Testis (tissue), 2 donors: ENCODE data around the gene TK2.

Experiments used
- CTCF ChIP-seq, 3 experiments: fragments of 450-650 bp in 2 of 3; fragments of 200-600 bp in 1 of 3; sonication (generic) in 1 of 3; IDR thresholded peaks; one replicate each; pipeline ENCODE4 v1.5.1; 2016 to 2019; ENCODE audit warnings: antibody characterized with exemption in 3 of 3, mild to moderate bottlenecking in 2 of 3, moderate library complexity in 1 of 3
- POLR2A ChIP-seq: fragments of 450-650 bp; IDR thresholded peaks from one replicate; pipeline ENCODE4 v1.6.1; 2017; ENCODE audit warnings: antibody characterized with exemption, mild to moderate bottlenecking, moderate library complexity

DNA sequence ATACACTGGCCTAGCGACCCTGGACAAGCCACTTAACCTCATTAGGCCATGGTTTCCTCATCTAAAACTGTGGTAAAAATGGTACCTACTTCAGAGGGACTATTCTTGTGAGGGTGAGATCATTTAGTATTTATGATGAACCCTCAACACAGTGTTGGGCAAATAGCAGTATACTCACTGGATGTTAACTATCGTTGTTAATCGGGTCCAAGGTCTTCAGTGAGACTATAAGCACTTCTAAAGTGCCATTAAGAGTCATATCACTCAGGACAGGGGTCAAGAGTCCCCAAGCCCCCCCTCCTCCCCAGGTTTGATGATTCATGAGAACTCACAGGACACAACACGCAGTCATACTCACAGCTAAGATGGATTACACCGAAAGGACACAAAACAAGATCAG is 11.0 kb downstream of the TK2 start:
- TF ChIP-seq CTCF (IDR thresholded peaks at IDR 0.05) (no peak), POLR2A (no peak)
